PFSK-1 (cell line): ENCODE measurements around the gene GPC3.

Source experiments
- FOXP2 ChIP-seq: optimal IDR thresholded peaks from 2 replicates; pipeline ENCODE3; 2011; ENCODE audit warnings: borderline replicate concordance, control low read depth, inconsistent platforms; ENCODE audit not compliant: insufficient read depth; ENCODE audit errors: extremely low read length, extremely low read depth
- POLR2AphosphoS5 ChIP-seq: IDR thresholded peaks from 2 replicates; pipeline ENCODE4 v1.6.1; 2012; ENCODE audit warnings: low read depth, mild to moderate bottlenecking, control low read depth, low read length, moderate library complexity
- REST ChIP-seq, 2 experiments: IDR thresholded peaks; 2 replicates each; pipeline versions ENCODE4 v1.6.1 to v1.8.0; 2011 to 2012; ENCODE audit warnings: low read depth in 2 of 2, low read length in 2 of 2, control low read depth in 1 of 2, inconsistent platforms in 1 of 2, mild to moderate bottlenecking in 1 of 2, moderate library complexity in 1 of 2; ENCODE audit not compliant: insufficient read depth in 1 of 2
- SIN3A ChIP-seq: IDR thresholded peaks from 2 replicates; pipeline ENCODE4 v1.6.1; 2012; ENCODE audit warnings: mild to moderate bottlenecking, low read length, moderate library complexity, borderline replicate concordance; ENCODE audit not compliant: insufficient read depth
- TAF1 ChIP-seq: IDR thresholded peaks from 2 replicates; pipeline ENCODE4 v1.6.1; 2012; ENCODE audit warnings: low read length, control low read depth, borderline replicate concordance; ENCODE audit not compliant: insufficient read depth

The GPC3 gene

GRCh38 chrX:133856819-133857218 lies 128.6 kb downstream of the GPC3 start:
- TF ChIP-seq POLR2AphosphoS5 (no peak), SIN3A (no peak), REST (IDR thresholded peaks at IDR 0.05; ENCODE audit: insufficient read depth in 1 of 2, low read depth in 2 of 2, low read length in 2 of 2) (no peak), TAF1 (no peak)

GRCh38 chrX:133854290-133854689 lies 131.1 kb downstream of the GPC3 start:
- no peak for TF ChIP-seq FOXP2
- TF ChIP-seq POLR2AphosphoS5, result no peak
- TF ChIP-seq TAF1, result no peak
- TF ChIP-seq SIN3A, result no peak
- TF ChIP-seq REST (IDR thresholded peaks at IDR 0.05; ENCODE audit: insufficient read depth in 1 of 2, low read depth in 2 of 2, low read length in 2 of 2), result no peak

GRCh38 chrX:133852837-133853356 lies 132.5 kb downstream of the GPC3 start:
- TF ChIP-seq TAF1, result no peak
- no peak for TF ChIP-seq SIN3A
- TF ChIP-seq POLR2AphosphoS5, result no peak
- TF ChIP-seq FOXP2, result no peak
- TF ChIP-seq REST (IDR thresholded peaks at IDR 0.05; ENCODE audit: insufficient read depth in 1 of 2, low read depth in 2 of 2, low read length in 2 of 2), result no peak

GRCh38 chrX:133852401-133852800 lies 133.0 kb downstream of the GPC3 start:
- TF ChIP-seq SIN3A (no peak), FOXP2 (no peak), POLR2AphosphoS5 (no peak), TAF1 (no peak), REST (IDR thresholded peaks at IDR 0.05; ENCODE audit: insufficient read depth in 1 of 2, low read depth in 2 of 2, low read length in 2 of 2) (no peak)

- TF ChIP-seq TAF1 (no peak), POLR2AphosphoS5 (no peak), FOXP2 (no peak), SIN3A (no peak), REST (IDR thresholded peaks at IDR 0.05; ENCODE audit: insufficient read depth in 1 of 2, low read depth in 2 of 2, low read length in 2 of 2) (no peak)
Measured at GRCh38 chrX:133850399-133850798, 135.0 kb downstream of the GPC3 start.
